K562 (cell line): ENCODE measurements around the gene NR1H2.

ENCODE experiments used
- CTCF ChIP-seq, 3 experiments: IDR thresholded peaks in 2 of 3; conservative IDR thresholded peaks in 1 of 3; 2 replicates each; pipeline ENCODE4 v1.5.1; 2011 to 2012; ENCODE audit warnings: low read length in 3 of 3, mild to moderate bottlenecking in 3 of 3, control low read depth in 2 of 3, improper control_type of control experiment in 1 of 3, inconsistent platforms in 1 of 3, low read depth in 1 of 3, mixed read lengths in 1 of 3, moderate library complexity in 1 of 3; ENCODE audit not compliant: insufficient read depth in 2 of 3
- E4F1 ChIP-seq: fragments of 250-450 bp; sonication (Bioruptor Pico); IDR thresholded peaks from 2 replicates; pipeline ENCODE4 v1.5.0; 2021; ENCODE audit warnings: mild to moderate bottlenecking, borderline replicate concordance
- FOS ChIP-seq: IDR thresholded peaks from 3 replicates; pipeline ENCODE4 v1.6.1; 2011; ENCODE audit not compliant: insufficient read length; ENCODE audit errors: extremely low read depth
- POLR2A ChIP-seq: fragments of 450-650 bp; conservative IDR thresholded peaks from 2 replicates; pipeline ENCODE4 v1.6.1; 2016
- REST ChIP-seq, 2 experiments: fragments of 450-650 bp; formaldehyde crosslinking in 1 of 2; IDR thresholded peaks; 2 replicates each; pipeline versions ENCODE4 v1.4.0 to v1.6.1; 2014 to 2020; ENCODE audit warnings: mild to moderate bottlenecking in 2 of 2, borderline replicate concordance in 1 of 2, low read depth in 1 of 2

GRCh38 chr19:50398675-50399367 is 22.6 kb downstream of the NR1H2 start:
- no peak for TF ChIP-seq CTCF (IDR thresholded peaks at IDR 0.05 in 2 of 3, conservative IDR thresholded peaks at IDR 0.05 in 1 of 3; ENCODE audit: insufficient read depth in 2 of 3, low read depth in 1 of 3, low read length in 3 of 3)
- no peak for TF ChIP-seq FOS
- no peak for TF ChIP-seq E4F1 (CRISPR knock-in tag)
- no peak for TF ChIP-seq POLR2A
- no peak for TF ChIP-seq REST (IDR thresholded peaks at IDR 0.05; ENCODE audit: borderline replicate concordance)
- no peak for TF ChIP-seq REST (CRISPR knock-in tag; IDR thresholded peaks at IDR 0.05; ENCODE audit: low read depth)
